AG09309 (cell line): ENCODE data around the gene POLR3GL.
"Not testable (repeated sequence)": the region's sequence is repeated elsewhere in the genome, so short reads cannot be mapped to it uniquely, and the experiment has no call there.

Experiments
- DNase-seq: peaks from one replicate; pipeline ENCODE4 v3.0.0-alpha.2; 2010; ENCODE audit warnings: low read depth
- H3K4me3 ChIP-seq: 2 replicates; pipeline ENCODE4 v1.5.1; 2011; ENCODE audit warnings: mild to moderate bottlenecking, low read depth, low read length, moderate library complexity; ENCODE audit not compliant: control insufficient read depth
- TF ChIP-seq, protein P1 (sequence below): IDR thresholded peaks from 2 replicates; pipeline ENCODE4 v1.5.1; 2011; ENCODE audit warnings: mild to moderate bottlenecking, low read depth, low read length, inconsistent platforms; ENCODE audit not compliant: insufficient read depth, control insufficient read depth; ENCODE audit errors: missing control alignments

Gene POLR3GL, protein sequence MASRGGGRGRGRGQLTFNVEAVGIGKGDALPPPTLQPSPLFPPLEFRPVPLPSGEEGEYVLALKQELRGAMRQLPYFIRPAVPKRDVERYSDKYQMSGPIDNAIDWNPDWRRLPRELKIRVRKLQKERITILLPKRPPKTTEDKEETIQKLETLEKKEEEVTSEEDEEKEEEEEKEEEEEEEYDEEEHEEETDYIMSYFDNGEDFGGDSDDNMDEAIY

DNA sequence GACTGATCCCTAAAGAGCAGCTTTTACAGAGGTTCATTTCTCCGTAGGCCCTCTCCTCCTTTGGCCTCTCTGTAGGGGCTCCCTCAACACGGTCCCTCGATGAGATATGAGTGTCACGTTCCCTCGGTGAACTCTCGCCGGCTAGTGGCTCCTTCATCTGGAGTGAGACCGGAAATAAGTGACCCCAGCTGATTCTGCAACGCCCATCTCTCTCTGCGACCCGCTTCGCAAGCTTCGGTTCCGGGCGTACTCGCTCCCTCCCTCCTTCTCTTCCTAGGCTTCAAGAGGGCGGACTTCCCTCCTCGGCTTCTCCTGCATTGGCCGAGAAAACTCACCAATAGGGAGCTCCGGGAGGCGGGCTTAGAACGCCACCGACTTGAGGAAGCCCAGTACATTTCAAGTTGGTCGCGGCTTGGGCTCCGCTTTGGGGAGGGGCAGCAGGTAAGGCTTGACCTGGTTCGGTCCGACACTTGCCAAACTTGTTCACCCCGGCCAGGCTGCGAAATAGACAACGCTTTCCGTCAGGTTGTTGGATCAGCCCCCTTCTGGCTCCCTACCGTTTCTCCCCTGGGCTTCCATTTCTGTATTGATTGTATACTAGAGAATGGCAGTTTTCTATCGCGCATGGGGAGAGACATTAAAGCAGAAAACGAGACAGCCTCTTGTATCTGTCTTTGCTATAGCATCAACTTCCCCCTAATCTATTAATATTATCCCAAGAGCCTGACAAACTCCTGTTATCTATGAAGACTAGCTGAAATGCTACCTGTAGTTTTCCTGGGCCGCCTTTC lies at the start of gene POLR3GL, which contains the start of gene ANKRD34A:
Gene POLR3GL, plus strand, starts transcription at position 363 of the 791 bp plus-strand sequence. CDS start 10,176 bp downstream, outside the sequence.
Gene ANKRD34A, minus strand, starts transcription at position 248 of the 791 bp plus-strand sequence. CDS start 2,816 bp downstream, outside the sequence.
- DNase-seq: peak; percentile 61
- peak within 1 kb of the TSS; percentile 46 for H3K4me3 ChIP-seq
- TF ChIP-seq, protein P1, sequence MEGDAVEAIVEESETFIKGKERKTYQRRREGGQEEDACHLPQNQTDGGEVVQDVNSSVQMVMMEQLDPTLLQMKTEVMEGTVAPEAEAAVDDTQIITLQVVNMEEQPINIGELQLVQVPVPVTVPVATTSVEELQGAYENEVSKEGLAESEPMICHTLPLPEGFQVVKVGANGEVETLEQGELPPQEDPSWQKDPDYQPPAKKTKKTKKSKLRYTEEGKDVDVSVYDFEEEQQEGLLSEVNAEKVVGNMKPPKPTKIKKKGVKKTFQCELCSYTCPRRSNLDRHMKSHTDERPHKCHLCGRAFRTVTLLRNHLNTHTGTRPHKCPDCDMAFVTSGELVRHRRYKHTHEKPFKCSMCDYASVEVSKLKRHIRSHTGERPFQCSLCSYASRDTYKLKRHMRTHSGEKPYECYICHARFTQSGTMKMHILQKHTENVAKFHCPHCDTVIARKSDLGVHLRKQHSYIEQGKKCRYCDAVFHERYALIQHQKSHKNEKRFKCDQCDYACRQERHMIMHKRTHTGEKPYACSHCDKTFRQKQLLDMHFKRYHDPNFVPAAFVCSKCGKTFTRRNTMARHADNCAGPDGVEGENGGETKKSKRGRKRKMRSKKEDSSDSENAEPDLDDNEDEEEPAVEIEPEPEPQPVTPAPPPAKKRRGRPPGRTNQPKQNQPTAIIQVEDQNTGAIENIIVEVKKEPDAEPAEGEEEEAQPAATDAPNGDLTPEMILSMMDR: no peak

DNA sequence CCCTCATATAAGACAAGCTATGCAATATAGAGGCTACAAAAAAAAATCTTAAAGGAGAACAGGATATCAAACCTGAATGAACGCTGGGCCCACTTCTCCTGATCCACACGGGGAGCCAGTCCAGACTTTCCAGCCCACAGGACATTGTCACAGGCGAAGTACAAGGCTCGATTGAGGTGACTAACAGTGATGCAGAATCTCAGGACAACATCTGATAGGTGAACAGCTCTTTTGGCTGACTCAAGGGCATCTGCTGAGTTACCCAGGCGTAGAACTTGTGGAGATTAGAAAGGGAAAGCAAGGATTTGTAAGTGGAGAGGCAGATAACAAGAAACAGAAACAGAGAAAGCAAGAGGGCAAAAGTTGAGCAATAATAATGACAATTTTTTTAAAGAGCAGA lies 47.7 kb upstream of the POLR3GL start:
- no peak overlapping the region for H3K4me3 ChIP-seq
- no peak for DNase-seq
- TF ChIP-seq, protein P1: no peak

DNA sequence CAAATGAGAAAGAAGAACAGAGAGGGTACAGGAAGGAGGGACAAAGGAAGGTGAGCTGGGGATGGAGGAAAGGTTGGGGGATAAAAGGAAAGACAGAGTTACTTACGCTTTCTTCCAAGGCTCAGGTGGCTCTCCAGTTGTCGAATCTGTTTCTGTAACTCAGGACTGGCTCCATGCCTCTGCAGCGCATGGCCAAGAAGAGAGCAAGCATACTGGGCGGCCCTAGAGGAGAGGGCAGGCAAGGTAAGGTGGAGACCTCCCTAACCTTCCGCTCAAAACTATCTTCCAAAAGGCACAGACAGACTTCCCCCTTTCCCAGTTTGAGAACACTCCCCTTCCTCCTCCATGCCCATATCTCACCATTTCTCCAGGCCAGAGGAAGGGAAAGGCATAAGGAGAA lies 46.9 kb upstream of the POLR3GL start:
- DNase-seq: no peak
- TF ChIP-seq, protein P1: no peak

DNA sequence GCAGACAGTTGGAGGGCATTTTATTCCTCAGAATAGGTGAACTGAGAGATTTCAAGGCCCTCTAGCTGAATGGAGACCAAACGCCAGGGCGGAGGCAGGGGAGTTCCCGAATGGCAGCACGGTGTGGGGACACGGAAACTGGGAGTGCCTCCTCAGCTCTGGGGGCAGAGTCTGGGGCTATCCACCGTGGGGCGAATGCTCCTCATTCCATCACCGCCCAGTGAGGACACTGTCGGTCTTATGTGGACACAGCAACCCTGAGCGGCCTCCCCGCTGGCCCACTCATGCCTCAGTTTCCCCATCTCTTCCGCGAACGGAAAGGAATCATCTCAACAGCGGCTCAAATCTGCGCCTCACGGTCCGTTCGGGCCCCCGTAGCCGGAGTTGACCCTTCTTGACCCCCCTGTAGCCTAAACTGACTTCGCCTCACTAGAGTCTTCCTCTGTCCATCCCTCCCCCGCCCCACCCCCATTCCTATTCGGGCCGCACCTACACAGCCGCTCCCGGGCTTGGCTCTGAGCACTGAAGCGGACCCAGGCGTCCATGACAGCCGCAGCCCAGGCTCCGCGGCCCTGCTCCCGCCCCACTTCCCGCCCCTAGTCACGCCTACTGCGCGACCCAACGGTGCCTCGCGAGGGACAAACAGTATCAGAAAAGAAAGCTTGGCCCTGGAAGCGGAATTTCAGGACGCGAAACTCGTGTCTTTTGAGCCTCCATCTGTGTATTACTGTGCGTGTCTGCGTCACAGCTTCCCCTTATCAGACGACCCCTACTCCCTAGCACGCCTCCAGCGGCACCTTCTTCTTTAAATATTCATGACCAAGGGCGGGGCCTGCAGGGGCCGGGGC lies 46.1 kb upstream of the POLR3GL start, which contains the start of gene PEX11B:
Gene PEX11B, minus strand, starts transcription at position 574 of the 848 bp plus-strand sequence. Its CDS starts 29 bp downstream, at position 545.
- TF ChIP-seq, protein P1: no peak
- DNase-seq: peak; percentile 41
- peak within 1 kb of the TSS; percentile 96 for H3K4me3 ChIP-seq

More for the DNA sequence above, 46.9 kb upstream of the POLR3GL start:
- H3K4me3 ChIP-seq: peak overlapping the region; percentile 96

DNA sequence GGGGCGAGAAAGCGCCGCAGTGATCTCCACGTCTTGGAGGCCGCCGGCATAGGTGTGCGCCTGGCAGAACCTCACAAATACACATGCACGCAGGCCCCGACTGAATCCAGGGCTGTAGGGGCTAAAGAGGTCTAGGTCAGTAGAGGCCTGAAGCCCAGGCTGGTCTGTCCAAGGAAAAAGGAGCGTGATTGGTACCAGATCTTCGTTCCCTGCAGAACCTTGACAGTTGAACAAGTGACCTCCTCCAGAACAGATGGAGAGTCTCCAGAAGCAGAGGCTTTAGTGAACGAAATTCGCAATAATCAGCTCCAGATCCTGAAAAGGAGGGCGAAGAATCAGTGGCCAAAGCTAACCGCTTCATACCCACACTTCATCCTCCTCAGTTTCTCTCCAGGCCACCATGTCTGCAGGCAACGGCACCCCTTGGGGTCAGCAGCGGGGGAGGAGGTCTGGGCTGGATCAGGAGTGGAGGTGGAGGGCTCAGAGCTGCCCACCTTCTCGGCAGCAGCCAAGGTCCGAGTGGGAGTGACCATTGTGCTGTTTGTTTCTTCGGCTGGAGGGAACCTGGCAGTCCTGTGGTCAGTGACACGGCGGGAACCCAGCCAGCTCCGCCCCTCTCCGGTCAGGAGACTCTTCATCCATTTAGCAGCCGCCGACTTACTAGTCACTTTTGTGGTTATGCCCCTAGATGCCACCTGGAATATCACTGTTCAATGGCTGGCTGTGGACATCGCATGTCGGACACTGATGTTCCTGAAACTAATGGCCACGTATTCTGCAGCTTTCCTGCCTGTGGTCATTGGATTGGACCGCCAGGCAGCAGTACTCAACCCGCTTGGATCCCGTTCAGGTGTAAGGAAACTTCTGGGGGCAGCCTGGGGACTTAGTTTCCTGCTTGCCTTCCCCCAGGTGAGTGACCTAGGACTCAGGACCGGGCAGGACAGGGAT lies 45.2 kb upstream of the POLR3GL start:
- DNase-seq: no peak
- H3K4me3 ChIP-seq: peak overlapping the region; percentile 96
- TF ChIP-seq, protein P1: no peak

DNA sequence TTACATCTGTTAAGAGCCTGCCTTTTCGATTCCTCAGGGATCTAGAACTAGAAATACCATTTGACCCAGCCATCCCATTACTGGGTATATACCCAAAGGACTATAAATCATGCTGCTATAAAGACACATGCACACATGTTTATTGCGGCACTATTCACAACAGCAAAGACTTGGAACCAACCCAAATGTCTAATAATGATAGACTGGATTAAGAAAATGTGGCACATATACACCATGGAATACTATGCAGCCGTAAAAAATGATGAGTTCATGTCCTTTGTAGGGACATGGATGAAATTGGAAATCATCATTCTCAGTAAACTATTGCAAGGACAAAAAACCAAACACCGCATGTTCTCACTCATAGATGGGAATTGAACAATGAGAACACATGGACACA lies 44.2 kb upstream of the POLR3GL start:
- not testable (repeated sequence) for DNase-seq, H3K4me3 ChIP-seq
